ENCODE data around the gene SMOC1. TPM values are rescaled to one million over a fixed set of nuclear protein-coding genes. Genes with fewer than 3 reads are reported as not detected.
"Not testable (repeated sequence)": the region's sequence is repeated elsewhere in the genome, so short reads cannot be mapped to it uniquely, and the experiment has no call there.

SMOC1 gene
- total RNA-seq, 1 donor from 2014 or later = 89.3 TPM

DNA sequence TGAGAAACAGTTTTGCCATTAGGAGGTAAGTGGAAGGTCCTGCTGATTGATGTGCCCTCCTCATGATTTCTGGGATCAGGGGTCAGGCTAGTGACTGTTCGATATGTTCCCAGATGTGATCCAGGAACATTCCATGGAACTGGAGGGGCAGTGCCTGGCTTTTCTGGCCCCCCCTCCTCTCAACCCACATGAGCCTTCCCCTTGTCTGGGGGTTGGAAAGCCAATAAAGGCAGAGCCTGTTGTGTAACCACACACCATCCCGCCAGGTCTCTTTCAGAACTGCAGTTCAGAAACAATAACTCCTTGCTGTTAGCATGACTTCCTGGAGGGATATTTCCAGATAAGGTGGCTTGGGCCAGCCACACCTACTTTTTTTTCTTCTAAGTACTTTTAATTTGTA is 17.8 kb downstream of the SMOC1 start:
- H3K36me3 Mint-ChIP-seq = peaks cover 23% of the 10 kb centered on the region
- no peaks in the 10 kb centered on the region for H3F3A ChIP-seq (ENCODE audit: low read depth)

DNA sequence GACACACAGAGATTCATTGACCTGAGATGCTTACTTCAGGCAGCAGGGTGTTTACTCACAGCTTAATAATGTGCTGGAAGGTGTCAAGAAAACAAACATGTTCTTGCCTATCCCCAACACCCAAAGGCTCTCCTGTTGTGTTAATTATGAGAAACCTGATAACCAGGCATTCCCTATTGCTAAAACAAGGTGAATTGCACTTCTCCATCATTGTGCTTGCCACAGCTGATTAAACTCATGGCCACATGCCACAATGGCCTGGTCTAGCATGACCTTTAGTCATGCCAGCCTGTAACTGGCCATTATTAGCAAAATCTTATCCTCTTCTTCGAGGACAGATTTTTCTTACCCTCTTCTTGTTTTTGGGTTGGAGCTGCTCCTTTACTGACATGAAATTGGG is 21.4 kb downstream of the SMOC1 start:
- H3K27ac ChIP-seq = no peak overlapping the region
- DNase-seq (ENCODE audit: low spot score) = no peak
- H3K9me3 ChIP-seq (ENCODE audit: low read depth) = peaks cover 8% of the 10 kb centered on the region
- no peak overlapping the region for H3K4me2 ChIP-seq
- H3K4me3 Mint-ChIP-seq = no peak overlapping the region
- no peak overlapping the region for H2AFZ ChIP-seq (replicated peaks)
- peaks cover 24% of the 10 kb centered on the region for H3K36me3 ChIP-seq
- no peak overlapping the region for H3K9ac ChIP-seq
- no peak overlapping the region for H3K27ac Mint-ChIP-seq
- H3K4me1 Mint-ChIP-seq = no peaks in the 10 kb centered on the region
- no peak overlapping the region for H3K4me3 ChIP-seq
- H3K4me1 ChIP-seq = no peaks in the 10 kb centered on the region
- H3K27me3 ChIP-seq = no peaks in the 10 kb centered on the region
- peaks cover 88% of the 10 kb centered on the region for H3K79me2 ChIP-seq (ENCODE audit: low read depth)
- H3K9me3 Mint-ChIP-seq = peaks cover 30% of the 10 kb centered on the region
- no peaks in the 10 kb centered on the region for H3K27me3 Mint-ChIP-seq (ENCODE audit: insufficient read depth, low read depth)
- TF ChIP-seq, protein P1, sequence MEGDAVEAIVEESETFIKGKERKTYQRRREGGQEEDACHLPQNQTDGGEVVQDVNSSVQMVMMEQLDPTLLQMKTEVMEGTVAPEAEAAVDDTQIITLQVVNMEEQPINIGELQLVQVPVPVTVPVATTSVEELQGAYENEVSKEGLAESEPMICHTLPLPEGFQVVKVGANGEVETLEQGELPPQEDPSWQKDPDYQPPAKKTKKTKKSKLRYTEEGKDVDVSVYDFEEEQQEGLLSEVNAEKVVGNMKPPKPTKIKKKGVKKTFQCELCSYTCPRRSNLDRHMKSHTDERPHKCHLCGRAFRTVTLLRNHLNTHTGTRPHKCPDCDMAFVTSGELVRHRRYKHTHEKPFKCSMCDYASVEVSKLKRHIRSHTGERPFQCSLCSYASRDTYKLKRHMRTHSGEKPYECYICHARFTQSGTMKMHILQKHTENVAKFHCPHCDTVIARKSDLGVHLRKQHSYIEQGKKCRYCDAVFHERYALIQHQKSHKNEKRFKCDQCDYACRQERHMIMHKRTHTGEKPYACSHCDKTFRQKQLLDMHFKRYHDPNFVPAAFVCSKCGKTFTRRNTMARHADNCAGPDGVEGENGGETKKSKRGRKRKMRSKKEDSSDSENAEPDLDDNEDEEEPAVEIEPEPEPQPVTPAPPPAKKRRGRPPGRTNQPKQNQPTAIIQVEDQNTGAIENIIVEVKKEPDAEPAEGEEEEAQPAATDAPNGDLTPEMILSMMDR (IDR thresholded peaks at IDR 0.05) = no peak
- no peak for TF ChIP-seq EZH2 (IDR thresholded peaks at IDR 0.05)
- no peak for TF ChIP-seq EZH2phosphoT487 (IDR thresholded peaks at IDR 0.05)
- peaks cover 13% of the 10 kb centered on the region for H3K36me3 Mint-ChIP-seq
- no peaks in the 10 kb centered on the region for H3F3A ChIP-seq (ENCODE audit: low read depth)
- peaks cover 29% of the 10 kb centered on the region for H4K20me1 ChIP-seq (ENCODE audit: low read depth)

More for the DNA sequence above, 17.8 kb downstream of the SMOC1 start:
- Histone ChIP-seq H3K4me3 (no peak overlapping the region), H3K9me3 (ENCODE audit: low read depth) (peaks cover 8% of the 10 kb centered on the region), H3K79me2 (ENCODE audit: low read depth) (peaks cover 100% of the 10 kb centered on the region), H3K4me2 (no peak overlapping the region), H2AFZ (replicated peaks) (no peak overlapping the region), H4K20me1 (ENCODE audit: low read depth) (peaks cover 43% of the 10 kb centered on the region), H3K36me3 (peaks cover 32% of the 10 kb centered on the region), H3K27me3 (no peaks in the 10 kb centered on the region), H3K9ac (no peak overlapping the region), H3K27ac (no peak overlapping the region), H3K4me1 (peaks cover 4% of the 10 kb centered on the region)
- no peak for DNase-seq (ENCODE audit: low spot score)
- no peak overlapping the region for H3K27ac Mint-ChIP-seq
- H3K27me3 Mint-ChIP-seq (ENCODE audit: insufficient read depth, low read depth) = no peaks in the 10 kb centered on the region
- TF ChIP-seq EZH2 (IDR thresholded peaks at IDR 0.05) = no peak
- no peak for TF ChIP-seq EZH2phosphoT487 (IDR thresholded peaks at IDR 0.05)
- TF ChIP-seq, protein P1 (IDR thresholded peaks at IDR 0.05) = no peak
- peaks cover 45% of the 10 kb centered on the region for H3K9me3 Mint-ChIP-seq
- peaks cover 6% of the 10 kb centered on the region for H3K4me1 Mint-ChIP-seq
- H3K4me3 Mint-ChIP-seq = no peak overlapping the region

DNA sequence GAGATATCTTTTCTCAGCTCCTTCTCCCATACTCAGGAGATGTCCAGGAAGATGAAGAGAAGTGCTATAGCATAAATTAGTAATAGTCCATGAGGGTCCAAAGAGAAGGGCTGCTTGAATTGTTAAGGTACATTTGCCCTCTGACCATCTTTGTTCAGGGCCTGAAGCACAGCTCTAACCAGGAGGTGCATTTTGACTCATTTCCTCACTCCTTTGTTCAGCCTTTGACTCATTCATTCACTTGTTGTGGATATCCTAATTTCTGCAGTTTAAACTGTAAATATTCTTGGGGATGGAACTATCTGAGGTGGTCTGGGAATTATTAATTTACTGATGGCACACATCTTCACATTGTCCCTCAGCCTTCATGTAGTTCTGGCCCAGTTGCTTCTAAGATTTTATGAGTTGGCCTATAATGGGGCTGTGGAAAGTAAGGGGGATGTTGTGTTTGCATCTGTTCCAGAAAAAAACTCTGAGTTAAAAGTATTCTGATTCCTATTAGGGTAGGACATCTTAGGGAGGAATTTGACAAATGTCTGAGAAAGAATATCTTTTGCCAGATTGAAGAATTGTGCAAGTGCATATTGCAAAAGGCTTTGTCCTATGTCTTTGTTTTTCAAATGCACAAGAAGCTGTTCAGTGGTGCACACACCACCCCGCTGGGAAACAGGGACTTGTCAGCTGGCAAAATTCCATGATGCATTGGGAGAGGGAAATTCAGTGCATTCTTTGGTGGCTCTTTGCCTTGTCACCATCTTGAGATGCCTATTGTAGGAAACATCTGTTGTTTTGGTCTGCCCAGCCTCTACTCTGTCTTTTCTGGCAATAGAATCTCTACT is 22.1 kb downstream of the SMOC1 start:
- Mint-ChIP-seq H3K36me3 (peaks cover 13% of the 10 kb centered on the region), H3K9me3 (peaks cover 23% of the 10 kb centered on the region), H3K27ac (no peak overlapping the region), H3K4me3 (no peak overlapping the region), H3K4me1 (no peaks in the 10 kb centered on the region), H3K27me3 (ENCODE audit: insufficient read depth, low read depth) (no peaks in the 10 kb centered on the region)
- peaks cover 8% of the 10 kb centered on the region for H3K9me3 ChIP-seq (ENCODE audit: low read depth)
- H3K79me2 ChIP-seq (ENCODE audit: low read depth) = peaks cover 88% of the 10 kb centered on the region
- DNase-seq (ENCODE audit: low spot score) = no peak
- TF ChIP-seq EZH2phosphoT487 (IDR thresholded peaks at IDR 0.05) = no peak
- TF ChIP-seq, protein P1 (IDR thresholded peaks at IDR 0.05) = no peak
- TF ChIP-seq EZH2 (IDR thresholded peaks at IDR 0.05) = no peak
- no peaks in the 10 kb centered on the region for H3F3A ChIP-seq (ENCODE audit: low read depth)
- H3K4me2 ChIP-seq = no peak overlapping the region
- H3K4me3 ChIP-seq = no peak overlapping the region
- H4K20me1 ChIP-seq (ENCODE audit: low read depth) = peaks cover 37% of the 10 kb centered on the region
- H3K36me3 ChIP-seq = peaks cover 22% of the 10 kb centered on the region
- H3K27ac ChIP-seq = no peak overlapping the region
- H3K9ac ChIP-seq = no peak overlapping the region
- no peaks in the 10 kb centered on the region for H3K27me3 ChIP-seq
- H3K4me1 ChIP-seq = peaks cover 1% of the 10 kb centered on the region
- no peak overlapping the region for H2AFZ ChIP-seq (replicated peaks)

DNA sequence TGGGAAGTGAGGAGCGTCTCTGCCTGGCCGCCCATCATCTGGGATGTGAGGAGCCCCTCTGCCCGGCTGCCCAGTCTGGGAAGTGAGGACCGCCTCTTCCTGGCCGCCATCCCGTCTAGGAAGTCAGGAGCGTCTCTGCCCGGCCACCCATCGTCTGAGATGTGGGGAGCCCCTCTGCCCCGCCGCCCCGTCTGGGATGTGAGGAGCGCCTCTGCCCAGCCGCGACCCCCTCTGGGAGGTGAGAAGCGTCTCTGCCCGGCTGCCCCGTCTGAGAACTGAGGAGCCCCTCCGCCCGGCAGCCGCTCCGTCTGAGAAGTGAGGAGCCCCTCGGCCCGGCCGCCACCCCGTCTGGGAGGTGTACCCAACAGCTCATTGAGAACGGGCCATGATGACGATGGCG is 23.8 kb downstream of the SMOC1 start:
- not testable (repeated sequence) for H2AFZ ChIP-seq (replicated peaks); DNase-seq (ENCODE audit: low spot score); H3K4me3 ChIP-seq; H3K4me2 ChIP-seq; H3K36me3 Mint-ChIP-seq; H3K27ac ChIP-seq; H3K9ac ChIP-seq; H3K27me3 Mint-ChIP-seq (ENCODE audit: insufficient read depth, low read depth); H3K4me3 Mint-ChIP-seq; H3K9me3 ChIP-seq (ENCODE audit: low read depth); H3K27me3 ChIP-seq; H3K4me1 Mint-ChIP-seq; H3F3A ChIP-seq (ENCODE audit: low read depth); H3K36me3 ChIP-seq; H3K27ac Mint-ChIP-seq
- H3K9me3 Mint-ChIP-seq = peaks cover 13% of the 10 kb centered on the region
- peaks cover 50% of the 10 kb centered on the region for H4K20me1 ChIP-seq (ENCODE audit: low read depth)
- peaks cover 17% of the 10 kb centered on the region for H3K4me1 ChIP-seq
- H3K79me2 ChIP-seq (ENCODE audit: low read depth) = peaks cover 88% of the 10 kb centered on the region
